HG03520 (cell line): ENCODE data around the gene NECTIN1.

Experiments
- ATAC-seq: cut with Tn5 transposase; IDR thresholded peaks from one replicate; pipeline ENCODE4 v1.9.1; 2021; ENCODE audit warnings: mild to moderate bottlenecking, moderate library complexity; ENCODE audit not compliant: unreplicated experiment

Gene NECTIN1

GRCh38 chr11:119594639-119595249, 134.3 kb downstream of the NECTIN1 start:
- ATAC-seq = no peak

GRCh38 chr11:119593346-119593745, 135.7 kb downstream of the NECTIN1 start:
- no peak for ATAC-seq

GRCh38 chr11:119592642-119593041, 136.4 kb downstream of the NECTIN1 start:
- no peak for ATAC-seq

- no peak for ATAC-seq
Measured at GRCh38 chr11:119591836-119592310, 137.1 kb downstream of the NECTIN1 start.

GRCh38 chr11:119590651-119591351, 138.2 kb downstream of the NECTIN1 start:
- no peak for ATAC-seq

GRCh38 chr11:119589001-119589400, 140.0 kb downstream of the NECTIN1 start:
- no peak for ATAC-seq
